Measurements from ENCODE around the gene RANBP17.
A peak's percentile ranks its signal among the peaks of the same experiment; 100 is the strongest.

Gene RANBP17

GRCh38 chr5:171272996-171273970 lies 411.5 kb downstream of the RANBP17 start:
- Histone ChIP-seq H2BK5ac (ENCODE audit: low read length) (no peak overlapping the region), H3K56ac (ENCODE audit: low read length) (no peak overlapping the region), H4K8ac (ENCODE audit: low read depth, low read length) (no peak overlapping the region), H3K23ac (ENCODE audit: low read length) (no peak overlapping the region), H2BK15ac (replicated peaks; ENCODE audit: low read depth) (no peak overlapping the region), H3K18ac (ENCODE audit: low read length) (no peak overlapping the region), H3K79me2 (ENCODE audit: control insufficient read depth, insufficient read depth, low read length) (no peaks in the 10 kb centered on the region), H3K4ac (ENCODE audit: low read depth, low read length) (no peak overlapping the region), H4K5ac (ENCODE audit: low read length) (no peak overlapping the region), H3K4me2 (ENCODE audit: low read length) (no peak overlapping the region), H3K4me1 (ENCODE audit: control insufficient read depth, low read depth, low read length) (no peaks in the 10 kb centered on the region), H3K9ac (ENCODE audit: low read length) (no peak overlapping the region), H2BK120ac (ENCODE audit: low read depth, low read length) (no peak overlapping the region), H3K36me3 (ENCODE audit: control insufficient read depth, insufficient read depth, low read length) (no peaks in the 10 kb centered on the region), H3K27me3 (ENCODE audit: insufficient read depth, low read length, poor library complexity) (no peaks in the 10 kb centered on the region), H3K79me1 (ENCODE audit: low read length) (no peaks in the 10 kb centered on the region), H2AK5ac (ENCODE audit: low read length) (no peak overlapping the region), H3K27ac (ENCODE audit: low read depth, low read length) (no peak overlapping the region), H3K4me3 (ENCODE audit: low read length) (no peak overlapping the region)
- DNase-seq = peak; percentile 85
- WGBS (ENCODE audit: extremely low coverage, insufficient coverage, low lambda C conversion rate) = no CpG with 5 or more reads among the region's 2 CpGs

- H4K5ac ChIP-seq (ENCODE audit: low read length) = no peak overlapping the region
- H3K56ac ChIP-seq (ENCODE audit: low read length) = no peak overlapping the region
- H2AK5ac ChIP-seq (ENCODE audit: low read length) = no peak overlapping the region
- H3K27ac ChIP-seq (ENCODE audit: low read depth, low read length) = no peak overlapping the region
- no peak overlapping the region for H4K8ac ChIP-seq (ENCODE audit: low read depth, low read length)
- no peaks in the 10 kb centered on the region for H3K4me1 ChIP-seq (ENCODE audit: control insufficient read depth, low read depth, low read length)
- no peaks in the 10 kb centered on the region for H3K79me2 ChIP-seq (ENCODE audit: control insufficient read depth, insufficient read depth, low read length)
- H3K23ac ChIP-seq (ENCODE audit: low read length) = no peak overlapping the region
- H3K9ac ChIP-seq (ENCODE audit: low read length) = no peak overlapping the region
- H3K79me1 ChIP-seq (ENCODE audit: low read length) = no peaks in the 10 kb centered on the region
- no peak overlapping the region for H2BK5ac ChIP-seq (ENCODE audit: low read length)
- no peaks in the 10 kb centered on the region for H3K27me3 ChIP-seq (ENCODE audit: insufficient read depth, low read length, poor library complexity)
- H3K4ac ChIP-seq (ENCODE audit: low read depth, low read length) = no peak overlapping the region
- WGBS (ENCODE audit: extremely low coverage, insufficient coverage, low lambda C conversion rate) = no CpG with 5 or more reads among the region's 5 CpGs
- no peak overlapping the region for H2BK120ac ChIP-seq (ENCODE audit: low read depth, low read length)
- H2BK15ac ChIP-seq (replicated peaks; ENCODE audit: low read depth) = no peak overlapping the region
- no peak for DNase-seq
- H3K4me2 ChIP-seq (ENCODE audit: low read length) = no peak overlapping the region
- H3K18ac ChIP-seq (ENCODE audit: low read length) = no peak overlapping the region
- no peaks in the 10 kb centered on the region for H3K36me3 ChIP-seq (ENCODE audit: control insufficient read depth, insufficient read depth, low read length)
- H3K4me3 ChIP-seq (ENCODE audit: low read length) = no peak overlapping the region
Measured at GRCh38 chr5:171275841-171276544, 414.2 kb downstream of the RANBP17 start.

GRCh38 chr5:171283753-171284152 lies 421.9 kb downstream of the RANBP17 start:
- H3K23ac ChIP-seq (ENCODE audit: low read length) = no peak overlapping the region
- no peak overlapping the region for H2BK120ac ChIP-seq (ENCODE audit: low read depth, low read length)
- H3K27ac ChIP-seq (ENCODE audit: low read depth, low read length) = no peak overlapping the region
- H4K5ac ChIP-seq (ENCODE audit: low read length) = no peak overlapping the region
- no peaks in the 10 kb centered on the region for H3K79me2 ChIP-seq (ENCODE audit: control insufficient read depth, insufficient read depth, low read length)
- H3K4me1 ChIP-seq (ENCODE audit: control insufficient read depth, low read depth, low read length) = no peaks in the 10 kb centered on the region
- DNase-seq = no peak
- no CpG with 5 or more reads among the region's 7 CpGs for WGBS (ENCODE audit: extremely low coverage, insufficient coverage, low lambda C conversion rate)
- H3K79me1 ChIP-seq (ENCODE audit: low read length) = no peaks in the 10 kb centered on the region
- no peak overlapping the region for H4K8ac ChIP-seq (ENCODE audit: low read depth, low read length)
- no peak overlapping the region for H2AK5ac ChIP-seq (ENCODE audit: low read length)
- H3K4me3 ChIP-seq (ENCODE audit: low read length) = no peak overlapping the region
- no peaks in the 10 kb centered on the region for H3K27me3 ChIP-seq (ENCODE audit: insufficient read depth, low read length, poor library complexity)
- no peak overlapping the region for H3K9ac ChIP-seq (ENCODE audit: low read length)
- H3K36me3 ChIP-seq (ENCODE audit: control insufficient read depth, insufficient read depth, low read length) = no peaks in the 10 kb centered on the region
- H3K56ac ChIP-seq (ENCODE audit: low read length) = no peak overlapping the region
- H2BK5ac ChIP-seq (ENCODE audit: low read length) = no peak overlapping the region
- H3K4me2 ChIP-seq (ENCODE audit: low read length) = no peak overlapping the region
- H2BK15ac ChIP-seq (replicated peaks; ENCODE audit: low read depth) = no peak overlapping the region
- no peak overlapping the region for H3K4ac ChIP-seq (ENCODE audit: low read depth, low read length)
- no peak overlapping the region for H3K18ac ChIP-seq (ENCODE audit: low read length)

GRCh38 chr5:171285465-171285864 lies 423.6 kb downstream of the RANBP17 start:
- no peaks in the 10 kb centered on the region for H3K4me1 ChIP-seq (ENCODE audit: control insufficient read depth, low read depth, low read length)
- H3K23ac ChIP-seq (ENCODE audit: low read length) = no peak overlapping the region
- H3K4ac ChIP-seq (ENCODE audit: low read depth, low read length) = no peak overlapping the region
- no peak overlapping the region for H3K4me3 ChIP-seq (ENCODE audit: low read length)
- no peak overlapping the region for H3K18ac ChIP-seq (ENCODE audit: low read length)
- H2AK5ac ChIP-seq (ENCODE audit: low read length) = no peak overlapping the region
- no peak overlapping the region for H2BK15ac ChIP-seq (replicated peaks; ENCODE audit: low read depth)
- no peaks in the 10 kb centered on the region for H3K36me3 ChIP-seq (ENCODE audit: control insufficient read depth, insufficient read depth, low read length)
- H4K5ac ChIP-seq (ENCODE audit: low read length) = no peak overlapping the region
- H3K56ac ChIP-seq (ENCODE audit: low read length) = no peak overlapping the region
- no CpG with 5 or more reads among the region's 2 CpGs for WGBS (ENCODE audit: extremely low coverage, insufficient coverage, low lambda C conversion rate)
- H2BK5ac ChIP-seq (ENCODE audit: low read length) = no peak overlapping the region
- no peak overlapping the region for H3K4me2 ChIP-seq (ENCODE audit: low read length)
- no peak overlapping the region for H3K9ac ChIP-seq (ENCODE audit: low read length)
- no peaks in the 10 kb centered on the region for H3K79me1 ChIP-seq (ENCODE audit: low read length)
- no peak for DNase-seq
- no peak overlapping the region for H4K8ac ChIP-seq (ENCODE audit: low read depth, low read length)
- no peak overlapping the region for H3K27ac ChIP-seq (ENCODE audit: low read depth, low read length)
- no peak overlapping the region for H2BK120ac ChIP-seq (ENCODE audit: low read depth, low read length)
- H3K27me3 ChIP-seq (ENCODE audit: insufficient read depth, low read length, poor library complexity) = no peaks in the 10 kb centered on the region
- H3K79me2 ChIP-seq (ENCODE audit: control insufficient read depth, insufficient read depth, low read length) = no peaks in the 10 kb centered on the region

- DNase-seq = no peak
- Histone ChIP-seq H3K36me3 (ENCODE audit: control insufficient read depth, insufficient read depth, low read length) (no peaks in the 10 kb centered on the region), H3K27ac (ENCODE audit: low read depth, low read length) (no peak overlapping the region), H4K8ac (ENCODE audit: low read depth, low read length) (no peak overlapping the region), H2BK120ac (ENCODE audit: low read depth, low read length) (no peak overlapping the region), H3K27me3 (ENCODE audit: insufficient read depth, low read length, poor library complexity) (no peaks in the 10 kb centered on the region), H3K79me2 (ENCODE audit: control insufficient read depth, insufficient read depth, low read length) (no peaks in the 10 kb centered on the region), H4K5ac (ENCODE audit: low read length) (no peak overlapping the region), H3K9ac (ENCODE audit: low read length) (no peak overlapping the region), H3K56ac (ENCODE audit: low read length) (no peak overlapping the region), H2BK5ac (ENCODE audit: low read length) (no peak overlapping the region), H2BK15ac (replicated peaks; ENCODE audit: low read depth) (no peak overlapping the region), H3K4me2 (ENCODE audit: low read length) (no peak overlapping the region), H3K4me1 (ENCODE audit: control insufficient read depth, low read depth, low read length) (no peaks in the 10 kb centered on the region), H3K79me1 (ENCODE audit: low read length) (no peaks in the 10 kb centered on the region), H3K4ac (ENCODE audit: low read depth, low read length) (no peak overlapping the region), H3K23ac (ENCODE audit: low read length) (no peak overlapping the region), H3K18ac (ENCODE audit: low read length) (no peak overlapping the region), H2AK5ac (ENCODE audit: low read length) (no peak overlapping the region), H3K4me3 (ENCODE audit: low read length) (no peak overlapping the region)
- no CpG with 5 or more reads among the region's 2 CpGs for WGBS (ENCODE audit: extremely low coverage, insufficient coverage, low lambda C conversion rate)
Measured at GRCh38 chr5:171288066-171288465, 426.2 kb downstream of the RANBP17 start.
